GM18517 (cell line): ENCODE measurements around the gene DUSP9.
"Not testable (repeated sequence)": the region's sequence is repeated elsewhere in the genome, so short reads cannot be mapped to it uniquely, and the experiment has no call there.

Experiments used
- ATAC-seq: cut with Tn5 transposase; IDR thresholded peaks from one replicate; pipeline ENCODE4 v1.9.1; 2021; ENCODE audit warnings: mild to moderate bottlenecking, moderate library complexity; ENCODE audit not compliant: unreplicated experiment

DUSP9 gene

GRCh38 chrX:153689654-153690465, 42.9 kb downstream of the DUSP9 start:
- ATAC-seq, result no peak

- no peak for ATAC-seq
Measured at GRCh38 chrX:153690466-153690865, 43.5 kb downstream of the DUSP9 start.

GRCh38 chrX:153691032-153691827, 44.2 kb downstream of the DUSP9 start:
- not testable (repeated sequence) for ATAC-seq

- no peak for ATAC-seq
Measured at GRCh38 chrX:153692003-153692402, 45.0 kb downstream of the DUSP9 start.

GRCh38 chrX:153692611-153693156, 45.7 kb downstream of the DUSP9 start:
- no peak for ATAC-seq

- no peak for ATAC-seq
Measured at GRCh38 chrX:153693216-153694086, 46.4 kb downstream of the DUSP9 start.

- ATAC-seq, result not testable (repeated sequence)
Measured at GRCh38 chrX:153694256-153694655, 47.3 kb downstream of the DUSP9 start.

- ATAC-seq, result no peak
Measured at GRCh38 chrX:153694687-153695270, 47.8 kb downstream of the DUSP9 start.

GRCh38 chrX:153696100-153696499, 49.1 kb downstream of the DUSP9 start:
- ATAC-seq, result no peak

- not testable (repeated sequence) for ATAC-seq
Measured at GRCh38 chrX:153696538-153696937, 49.5 kb downstream of the DUSP9 start.

GRCh38 chrX:153696986-153697722, 50.2 kb downstream of the DUSP9 start:
- ATAC-seq, result not testable (repeated sequence)

GRCh38 chrX:153697924-153698865, 51.2 kb downstream of the DUSP9 start:
- no peak for ATAC-seq

- not testable (repeated sequence) for ATAC-seq
Measured at GRCh38 chrX:153699210-153699783, 52.3 kb downstream of the DUSP9 start.

- ATAC-seq, result not testable (repeated sequence)
Measured at GRCh38 chrX:153699784-153700371, 52.9 kb downstream of the DUSP9 start.

GRCh38 chrX:153700376-153700945, 53.5 kb downstream of the DUSP9 start:
- ATAC-seq, result no peak
